PC-9 (cell line): ENCODE measurements around the gene MRPS11. TPM values are rescaled to one million over a fixed set of nuclear protein-coding genes. Genes with fewer than 3 reads are reported as not detected.
A peak's percentile ranks its signal among the peaks of the same experiment; 100 is the strongest.

ENCODE experiments used
- BruUV-seq: library from RNA; stranded (reverse); fragments of 400-500 nt; replicated peaks from 2 replicates; lab custom pipeline; 2021; lab: Mats Ljungman, UMichigan
- CTCF ChIA-PET: fragments of 300-600 bp; sonication (Branson Sonifier 250); formaldehyde crosslinking; loops from one replicate; lab custom pipeline; 2022; ENCODE audit warnings: antibody characterized with exemption; lab: Charles Lee
- POLR2A ChIA-PET: fragments of 300-600 bp; sonication (Branson Sonifier 250); formaldehyde crosslinking; loops from one replicate; lab custom pipeline; 2022; ENCODE audit warnings: antibody characterized with exemption; ENCODE audit not compliant: unreplicated experiment; lab: Charles Lee
- DNase-seq, 2 experiments: peaks; one replicate each; pipeline versions ENCODE4 v3.0.0 to v3.0.0-alpha.2; 2015 to 2022; ENCODE audit warnings: mixed read lengths in 1 of 2
- H2AFZ ChIP-seq: fragments of 200-600 bp; sonication (generic); 2 replicates; pipeline ENCODE4 v1.8.1; 2017; ENCODE audit warnings: antibody characterized with exemption
- H3F3A ChIP-seq: fragments of 200-600 bp; sonication (generic); 2 replicates; pipeline ENCODE4 v1.8.1; 2017; ENCODE audit warnings: antibody characterized with exemption, mild to moderate bottlenecking, low read depth; ENCODE audit not compliant: insufficient read depth
- H3K27ac ChIP-seq: fragments of 200-600 bp; sonication (generic); 2 replicates; pipeline ENCODE4 v1.6.1; 2016; ENCODE audit warnings: mixed run types
- H3K27me3 ChIP-seq: fragments of 200-600 bp; sonication (generic); 2 replicates; pipeline ENCODE4 v1.6.1; 2016; ENCODE audit warnings: low read depth, mixed run types; ENCODE audit not compliant: insufficient read depth
- H3K36me3 ChIP-seq: fragments of 200-600 bp; sonication (generic); 2 replicates; pipeline ENCODE4 v1.6.1; 2016; ENCODE audit warnings: low read depth, mixed run types
- H3K4me1 ChIP-seq: fragments of 200-600 bp; sonication (generic); replicated peaks from 2 replicates; pipeline ENCODE4 v1.6.1; 2016; ENCODE audit warnings: mixed run types; ENCODE audit not compliant: insufficient read depth
- H3K4me2 ChIP-seq: fragments of 200-600 bp; sonication (generic); 2 replicates; pipeline ENCODE4 v1.6.1; 2017; ENCODE audit warnings: mixed run types
- H3K4me3 ChIP-seq: fragments of 200-600 bp; sonication (generic); 2 replicates; pipeline ENCODE4 v1.6.1; 2016; ENCODE audit warnings: mixed run types
- H3K79me2 ChIP-seq: fragments of 200-600 bp; sonication (generic); 2 replicates; pipeline ENCODE4 v1.6.1; 2017; ENCODE audit warnings: low read depth, mixed run types
- H3K9me2 ChIP-seq: fragments of 200-600 bp; sonication (generic); 2 replicates; pipeline ENCODE4 v1.8.1; 2017; ENCODE audit warnings: mild to moderate bottlenecking; ENCODE audit not compliant: insufficient read depth
- H3K9me3 ChIP-seq: fragments of 200-600 bp; sonication (generic); 2 replicates; pipeline ENCODE4 v1.8.1; 2016; ENCODE audit warnings: low read depth; ENCODE audit not compliant: insufficient read depth
- H4K20me1 ChIP-seq: fragments of 200-600 bp; sonication (generic); 2 replicates; pipeline ENCODE4 v1.8.1; 2017; ENCODE audit not compliant: insufficient read depth
- CTCF ChIP-seq: fragments of 200-600 bp; sonication (generic); conservative IDR thresholded peaks from 2 replicates; pipeline ENCODE4 v1.6.1; 2017; ENCODE audit warnings: mixed run types, antibody characterized with exemption, mild to moderate bottlenecking, moderate library complexity
- EZH2 ChIP-seq: fragments of 200-600 bp; sonication (generic); IDR thresholded peaks from 2 replicates; pipeline ENCODE4 v1.8.0; 2017; ENCODE audit warnings: antibody characterized with exemption, low read depth
- intact Hi-C: fragments of 100-400 bp; cut with micrococcal nuclease; formaldehyde crosslinking; loops from one replicate; pipeline ENCODE4 v1.10.0; 2022; ENCODE audit not compliant: unreplicated experiment
- total RNA-seq: library from RNA; stranded (reverse); gene quantifications from 2 replicates; pipeline ENCODE4 v1.2.3, GENCODE V29; 2021

Gene MRPS11
- total RNA-seq, 1 experiment from 2014 or later, result 57.2 TPM

- peaks cover 11% of the 10 kb centered on the region; the same call in 1 of the 2 replicates for H3K27me3 ChIP-seq
- no TSS peak for BruUV-seq
- no peak for DNase-seq
- no peaks in the 10 kb centered on the region for H3K9me3 ChIP-seq
- intact Hi-C loops, result no loop called here
- no peak overlapping the region for H3K27ac ChIP-seq
- no peaks in the 10 kb centered on the region for H3K79me2 ChIP-seq
- no peaks in the 10 kb centered on the region for H3K9me2 ChIP-seq
- CTCF ChIA-PET, result no interaction called here
- H3K4me3 ChIP-seq, result no peak overlapping the region
- H3K4me1 ChIP-seq, result no peaks in the 10 kb centered on the region
- H2AFZ ChIP-seq, result no peak overlapping the region
- H3F3A ChIP-seq, result no peaks in the 10 kb centered on the region
- no peak overlapping the region for H3K4me2 ChIP-seq
- H3K36me3 ChIP-seq, result no peaks in the 10 kb centered on the region
- H4K20me1 ChIP-seq, result no peaks in the 10 kb centered on the region
- POLR2A ChIA-PET, result no interaction called here
- no peak for TF ChIP-seq EZH2
These were observed 17.9 kb upstream of the MRPS11 start for GRCh38 chr15:88449581-88449980.

- no peak overlapping the region for H2AFZ ChIP-seq
- H3K27ac ChIP-seq, result no peak overlapping the region
- POLR2A ChIA-PET, result no interaction called here
- H3F3A ChIP-seq, result no peaks in the 10 kb centered on the region
- intact Hi-C loops, result loop anchor here (1.0 to 10.0 kb wide), 2 partner anchors 205 to 1826 kb away; no protein-coding TSS in a partner anchor
- no peaks in the 10 kb centered on the region for H4K20me1 ChIP-seq
- no peaks in the 10 kb centered on the region for H3K9me2 ChIP-seq
- H3K79me2 ChIP-seq, result no peaks in the 10 kb centered on the region
- TF ChIP-seq EZH2 (no peak), CTCF (peak; percentile 88)
- no TSS peak for BruUV-seq
- no peaks in the 10 kb centered on the region for H3K9me3 ChIP-seq
- H3K4me1 ChIP-seq, result no peaks in the 10 kb centered on the region
- H3K4me3 ChIP-seq, result no peak overlapping the region
- H3K36me3 ChIP-seq, result no peaks in the 10 kb centered on the region
- peak in 1 of 2 experiments; percentile 56 for DNase-seq
- CTCF ChIA-PET, result no interaction called here
- peaks cover 11% of the 10 kb centered on the region; the same call in 1 of the 2 replicates for H3K27me3 ChIP-seq
- no peak overlapping the region for H3K4me2 ChIP-seq
These were observed 17.2 kb upstream of the MRPS11 start for GRCh38 chr15:88450125-88450798.

GRCh38 chr15:88453651-88454050, 13.9 kb upstream of the MRPS11 start:
- no peaks in the 10 kb centered on the region for H4K20me1 ChIP-seq
- H3K4me3 ChIP-seq, result no peak overlapping the region
- H3K4me2 ChIP-seq, result no peak overlapping the region
- no TSS peak for BruUV-seq
- ChIA-PET CTCF (no interaction called here), POLR2A (no interaction called here)
- no peak overlapping the region for H2AFZ ChIP-seq
- H3K9me2 ChIP-seq, result no peaks in the 10 kb centered on the region
- DNase-seq, result no peak
- TF ChIP-seq CTCF (no peak), EZH2 (no peak)
- no peaks in the 10 kb centered on the region for H3K36me3 ChIP-seq
- no peaks in the 10 kb centered on the region for H3K9me3 ChIP-seq
- no peaks in the 10 kb centered on the region for H3F3A ChIP-seq
- no peaks in the 10 kb centered on the region for H3K79me2 ChIP-seq
- H3K27ac ChIP-seq, result no peak overlapping the region
- H3K4me1 ChIP-seq, result no peaks in the 10 kb centered on the region
- no peaks in the 10 kb centered on the region; the same call in 1 of the 2 replicates for H3K27me3 ChIP-seq
- intact Hi-C loops, result loop anchor here (10.0 kb wide), 1 partner anchor 209 kb away; no protein-coding TSS in a partner anchor
